Measurements from ENCODE around the gene ZNF628. TPM values are rescaled to one million over a fixed set of nuclear protein-coding genes. Genes with fewer than 3 reads are reported as not detected.
A peak's percentile ranks its signal among the peaks of the same experiment; 100 is the strongest.

ZNF628 gene
- total RNA-seq, 2 experiments from 2014 or later: 6.7 to 9.1 TPM

DNA sequence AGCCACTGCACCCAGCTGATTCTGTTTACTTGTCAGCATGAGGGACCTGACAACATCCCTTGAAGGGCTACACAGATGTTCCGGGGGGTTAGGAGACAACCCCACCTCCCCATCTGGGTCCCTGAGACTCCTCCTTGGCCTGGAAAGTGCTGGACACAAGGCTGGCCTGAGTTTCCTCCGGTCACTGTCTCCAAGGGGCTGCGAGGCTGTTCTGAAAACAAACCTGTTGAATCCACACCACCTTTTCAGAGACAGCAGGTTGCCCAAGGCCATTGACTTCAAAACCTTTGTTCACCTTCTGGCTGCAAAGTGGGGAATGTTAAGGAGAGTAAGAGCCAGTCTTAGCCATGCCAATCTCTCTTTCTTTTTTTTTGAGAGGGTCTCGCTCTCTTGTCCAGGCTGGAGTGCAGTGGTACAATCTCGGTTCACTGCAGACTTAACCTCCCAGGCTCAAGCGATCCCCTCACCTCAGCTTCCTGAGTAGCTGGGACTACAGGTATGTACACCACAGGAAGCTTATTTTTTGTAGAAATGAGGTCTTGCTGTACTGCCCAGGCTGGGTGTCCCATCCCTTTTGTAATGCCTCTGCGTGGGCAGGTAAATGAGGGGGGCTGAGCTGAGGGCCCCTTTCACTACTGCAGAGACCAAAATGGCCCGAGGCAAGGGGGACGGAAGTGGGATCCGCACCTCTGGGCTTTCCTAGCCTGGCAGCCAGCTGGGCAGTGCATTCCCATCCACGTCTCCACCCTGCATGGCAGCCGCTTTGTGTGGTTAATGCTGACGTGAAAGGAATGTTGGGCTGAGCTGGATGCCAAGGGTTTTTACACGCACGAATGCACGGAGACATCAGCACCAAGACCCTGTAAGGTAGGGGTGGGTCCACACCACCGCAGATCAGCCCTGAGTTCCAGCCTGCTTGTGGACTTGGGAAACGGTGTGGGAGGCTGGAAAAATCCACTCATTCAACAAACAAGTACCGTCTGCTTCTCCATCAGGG lies 1.9 kb upstream of the ZNF628 start:
- POLR2A ChIA-PET: interaction anchor here (1.3 to 1.7 kb wide), 2 partner anchors 29 to 67 kb away, joined by 3 to 4 read pairs; partner anchors contain the start of gene UBE2S
- CTCF ChIA-PET: interaction anchor here (0.7 to 2.7 kb wide), 2 partner anchors 10 to 29 kb away, joined by 3 to 14 read pairs; partner anchors contain the start of gene NAT14
- Mint-ChIP-seq H3K4me3 (no peak overlapping the region), H3K27me3 (no peaks in the 10 kb centered on the region), H3K9me3 (no peaks in the 10 kb centered on the region), H3K27ac (no peak overlapping the region), H3K4me1 (peaks cover 31% of the 10 kb centered on the region), H3K36me3 (ENCODE audit: low read depth) (no peaks in the 10 kb centered on the region)
- DNase-seq: no peak

DNA sequence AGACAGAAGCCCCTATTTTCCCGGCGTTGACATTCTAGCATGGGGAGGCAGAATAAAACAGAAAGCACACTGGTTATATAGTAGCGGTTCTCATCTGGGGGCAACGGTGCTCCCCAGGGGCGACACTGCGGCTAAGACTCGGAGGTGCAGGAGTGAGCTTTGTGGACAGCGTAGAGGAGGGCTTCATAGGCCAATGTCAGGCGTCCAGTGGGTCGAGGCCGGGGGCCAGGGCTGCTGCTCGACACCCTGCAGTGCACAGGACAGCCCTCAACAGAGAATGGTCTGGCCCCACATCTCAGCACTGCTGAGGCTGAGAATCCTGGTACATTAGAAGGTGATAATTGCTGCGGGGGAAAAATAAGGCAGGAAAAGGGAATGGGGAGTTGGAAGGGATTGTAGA lies 1.5 kb downstream of the ZNF628 start:
- peak overlapping the region; percentile 90 for H3K4me3 Mint-ChIP-seq
- peaks cover 36% of the 10 kb centered on the region for H3K4me1 Mint-ChIP-seq
- H3K27me3 Mint-ChIP-seq: no peaks in the 10 kb centered on the region
- H3K36me3 Mint-ChIP-seq (ENCODE audit: low read depth): peaks cover 3% of the 10 kb centered on the region
- POLR2A ChIA-PET: interaction anchor here (1.4 kb wide), 1 partner anchor 12 kb away, joined by 3 read pairs; no protein-coding TSS in a partner anchor
- H3K27ac Mint-ChIP-seq: no peak overlapping the region
- DNase-seq: no peak
- CTCF ChIA-PET: interaction anchor here (2.3 to 3.5 kb wide), 2 partner anchors 11 to 26 kb away, joined by 38 to 40 read pairs; no protein-coding TSS in a partner anchor
- no peaks in the 10 kb centered on the region for H3K9me3 Mint-ChIP-seq

DNA sequence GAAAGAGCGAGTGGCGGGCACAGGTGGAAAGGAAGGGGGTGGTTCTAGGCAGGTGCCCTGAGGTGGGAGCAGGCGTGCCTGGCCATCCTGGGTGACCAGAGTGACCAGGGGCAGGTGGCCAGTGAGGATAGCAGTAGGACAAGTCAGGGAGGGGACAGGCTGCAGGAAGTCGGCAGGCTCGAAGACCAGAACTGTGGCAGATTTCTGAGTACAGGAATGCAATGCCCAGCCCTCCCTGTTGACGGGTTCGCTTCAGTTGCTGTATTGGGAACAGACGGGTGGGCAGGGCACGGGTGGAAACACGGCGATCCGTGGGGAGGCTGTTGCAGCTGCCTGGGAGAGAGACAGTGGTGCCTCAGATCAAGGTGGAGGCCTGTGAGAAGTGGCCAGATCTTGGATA lies 1.9 kb downstream of the ZNF628 start:
- POLR2A ChIA-PET: no interaction called here
- H3K27ac Mint-ChIP-seq: no peak overlapping the region
- CTCF ChIA-PET: interaction anchor here (3.5 kb wide), 1 partner anchor 11 kb away, joined by 40 read pairs; no protein-coding TSS in a partner anchor
- H3K4me1 Mint-ChIP-seq: peaks cover 36% of the 10 kb centered on the region
- H3K27me3 Mint-ChIP-seq: no peaks in the 10 kb centered on the region
- no peaks in the 10 kb centered on the region for H3K9me3 Mint-ChIP-seq
- H3K4me3 Mint-ChIP-seq: peak overlapping the region; percentile 90
- DNase-seq: no peak
- H3K36me3 Mint-ChIP-seq (ENCODE audit: low read depth): peaks cover 3% of the 10 kb centered on the region

DNA sequence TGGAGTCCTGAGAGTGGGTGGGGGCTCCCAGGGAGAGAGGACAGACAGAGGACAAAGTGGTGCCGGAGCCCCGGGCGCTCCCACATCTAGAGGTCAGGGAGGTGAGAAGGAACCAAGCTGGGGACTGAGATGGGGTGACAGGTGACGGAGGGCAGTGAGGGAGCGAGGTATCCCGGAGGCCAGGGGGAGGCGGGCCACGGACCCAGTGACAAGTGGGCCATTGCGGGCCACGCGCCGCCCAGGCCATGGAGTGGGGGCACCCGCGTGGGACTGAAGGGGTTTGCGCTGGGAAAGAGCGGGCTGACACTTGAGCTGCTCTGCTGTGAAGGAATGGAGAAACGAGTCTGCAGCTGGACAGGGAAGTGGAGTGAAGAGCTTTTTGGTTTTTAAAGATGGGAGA lies 2.6 kb downstream of the ZNF628 start:
- ChIA-PET POLR2A (no interaction called here), CTCF (interaction anchor here (3.5 kb wide), 1 partner anchor 12 kb away, joined by 40 read pairs; no protein-coding TSS in a partner anchor)
- no peak overlapping the region for H3K27ac Mint-ChIP-seq
- no peaks in the 10 kb centered on the region for H3K27me3 Mint-ChIP-seq
- H3K36me3 Mint-ChIP-seq (ENCODE audit: low read depth): peaks cover 6% of the 10 kb centered on the region
- peaks cover 36% of the 10 kb centered on the region for H3K4me1 Mint-ChIP-seq
- H3K4me3 Mint-ChIP-seq: peak overlapping the region; percentile 56
- no peaks in the 10 kb centered on the region for H3K9me3 Mint-ChIP-seq
- DNase-seq: no peak

DNA sequence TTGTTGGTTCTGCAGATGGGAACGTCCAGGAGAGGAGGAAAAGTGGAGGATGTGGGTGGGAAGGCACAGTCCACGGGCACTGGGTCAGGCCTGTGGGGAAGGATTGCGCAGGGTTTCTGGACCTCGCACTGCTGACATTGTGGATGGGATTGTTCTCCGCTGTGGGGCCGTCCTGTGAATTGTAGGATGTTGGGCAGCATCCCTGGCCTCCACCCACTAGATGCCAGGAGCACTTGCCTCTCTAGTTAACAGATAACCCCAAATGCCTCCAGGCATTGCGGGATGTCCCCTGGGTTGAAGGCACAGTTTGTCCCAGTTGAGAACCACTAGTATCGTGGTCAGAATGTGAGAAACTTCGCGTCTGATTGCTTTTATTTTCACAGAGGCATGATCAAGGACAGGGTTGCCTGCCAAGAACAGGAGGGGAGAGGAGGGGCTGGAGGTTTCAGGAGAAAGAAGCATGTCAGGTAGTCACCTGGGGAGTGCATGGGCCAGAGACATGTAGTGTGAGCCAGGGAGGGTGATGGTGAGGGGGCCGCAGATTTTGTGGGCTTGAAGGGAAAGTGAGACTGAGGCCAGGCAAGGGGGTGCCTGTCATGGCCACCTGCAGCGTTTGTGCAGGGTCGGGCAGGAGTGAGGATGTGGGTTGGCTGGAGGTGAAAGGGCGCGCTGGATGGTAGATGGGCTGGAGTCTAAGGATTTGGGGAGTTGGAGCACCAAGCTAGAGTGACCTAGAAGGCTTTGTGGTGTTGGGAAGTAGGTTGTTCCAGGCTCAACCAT lies 3.2 kb downstream of the ZNF628 start:
- Mint-ChIP-seq H3K4me3 (no peak overlapping the region), H3K9me3 (no peaks in the 10 kb centered on the region), H3K27me3 (no peaks in the 10 kb centered on the region), H3K27ac (no peak overlapping the region), H3K4me1 (peaks cover 38% of the 10 kb centered on the region), H3K36me3 (ENCODE audit: low read depth) (peaks cover 6% of the 10 kb centered on the region)
- CTCF ChIA-PET: interaction anchor here (1.0 kb wide), 1 partner anchor 24 kb away, joined by 4 read pairs; no protein-coding TSS in a partner anchor
- no peak for DNase-seq
- POLR2A ChIA-PET: no interaction called here

DNA sequence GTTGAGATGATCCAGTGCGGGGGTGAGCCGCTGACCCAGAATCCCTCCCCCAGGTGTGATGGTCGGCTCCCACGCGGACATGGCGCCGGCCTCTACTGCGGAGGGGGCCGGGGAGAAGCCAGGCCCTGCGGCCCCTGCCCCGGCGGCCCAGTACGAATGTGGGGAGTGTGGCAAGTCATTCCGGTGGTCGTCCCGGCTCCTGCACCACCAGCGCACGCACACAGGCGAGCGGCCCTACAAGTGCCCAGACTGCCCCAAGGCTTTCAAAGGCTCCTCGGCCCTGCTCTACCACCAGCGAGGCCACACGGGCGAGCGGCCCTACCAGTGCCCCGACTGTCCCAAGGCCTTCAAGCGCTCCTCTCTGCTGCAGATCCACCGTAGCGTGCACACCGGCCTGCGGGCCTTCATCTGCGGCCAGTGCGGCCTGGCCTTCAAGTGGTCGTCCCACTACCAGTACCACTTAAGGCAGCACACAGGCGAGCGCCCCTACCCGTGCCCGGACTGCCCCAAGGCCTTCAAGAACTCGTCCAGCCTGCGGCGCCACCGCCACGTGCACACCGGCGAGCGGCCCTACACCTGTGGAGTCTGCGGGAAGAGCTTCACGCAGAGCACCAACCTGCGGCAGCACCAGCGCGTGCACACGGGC lies 4.9 kb downstream of the ZNF628 start:
- H3K27me3 Mint-ChIP-seq: no peaks in the 10 kb centered on the region
- H3K27ac Mint-ChIP-seq: no peak overlapping the region
- H3K4me1 Mint-ChIP-seq: peaks cover 33% of the 10 kb centered on the region
- H3K9me3 Mint-ChIP-seq: no peaks in the 10 kb centered on the region
- peaks cover 6% of the 10 kb centered on the region for H3K36me3 Mint-ChIP-seq (ENCODE audit: low read depth)
- no peak for DNase-seq
- no peak overlapping the region for H3K4me3 Mint-ChIP-seq
- POLR2A ChIA-PET: no interaction called here
- CTCF ChIA-PET: no interaction called here

DNA sequence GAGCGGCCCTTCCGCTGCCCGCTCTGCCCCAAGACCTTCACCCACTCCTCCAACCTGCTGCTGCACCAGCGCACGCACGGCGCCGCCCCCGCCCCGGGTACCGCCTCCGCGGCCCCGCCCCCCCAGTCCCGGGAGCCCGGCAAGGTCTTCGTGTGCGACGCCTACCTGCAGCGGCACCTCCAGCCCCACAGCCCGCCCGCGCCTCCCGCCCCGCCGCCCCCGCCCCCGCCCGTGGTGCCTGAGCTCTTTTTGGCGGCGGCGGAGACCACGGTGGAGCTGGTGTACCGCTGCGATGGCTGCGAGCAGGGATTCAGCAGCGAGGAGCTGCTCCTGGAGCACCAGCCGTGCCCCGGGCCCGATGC lies 5.4 kb downstream of the ZNF628 start:
- Mint-ChIP-seq H3K27ac (no peak overlapping the region), H3K4me1 (peaks cover 33% of the 10 kb centered on the region), H3K36me3 (ENCODE audit: low read depth) (peaks cover 6% of the 10 kb centered on the region), H3K9me3 (no peaks in the 10 kb centered on the region), H3K27me3 (no peaks in the 10 kb centered on the region), H3K4me3 (no peak overlapping the region)
- no peak for DNase-seq
- ChIA-PET POLR2A (no interaction called here), CTCF (no interaction called here)

DNA sequence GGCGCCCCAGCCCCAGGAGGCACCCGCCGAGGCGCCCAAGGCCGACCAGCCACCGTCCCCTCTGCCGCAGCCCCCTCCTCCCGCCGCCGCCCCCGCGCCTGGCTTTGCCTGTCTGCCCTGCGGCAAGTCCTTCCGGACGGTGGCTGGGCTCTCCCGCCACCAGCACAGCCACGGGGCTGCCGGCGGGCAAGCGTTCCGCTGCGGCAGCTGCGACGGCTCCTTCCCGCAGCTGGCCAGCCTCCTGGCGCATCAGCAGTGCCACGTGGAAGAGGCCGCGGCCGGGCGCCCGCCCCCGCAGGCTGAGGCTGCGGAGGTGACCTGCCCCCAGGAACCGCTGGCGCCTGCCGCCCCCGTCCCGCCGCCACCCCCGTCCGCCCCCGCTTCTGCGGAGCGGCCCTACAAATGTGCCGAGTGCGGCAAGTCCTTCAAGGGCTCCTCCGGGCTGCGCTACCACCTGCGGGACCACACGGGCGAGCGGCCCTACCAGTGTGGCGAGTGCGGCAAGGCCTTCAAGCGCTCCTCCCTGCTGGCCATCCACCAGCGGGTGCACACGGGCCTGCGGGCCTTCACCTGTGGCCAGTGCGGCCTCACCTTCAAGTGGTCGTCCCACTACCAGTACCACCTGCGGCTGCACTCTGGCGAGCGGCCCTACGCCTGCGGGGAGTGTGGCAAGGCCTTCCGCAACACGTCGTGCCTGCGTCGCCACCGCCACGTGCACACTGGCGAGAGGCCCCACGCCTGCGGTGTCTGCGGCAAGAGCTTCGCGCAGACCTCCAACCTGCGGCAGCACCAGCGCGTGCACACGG lies 5.9 kb downstream of the ZNF628 start:
- ChIA-PET CTCF (no interaction called here), POLR2A (interaction anchor here (0.7 kb wide), 1 partner anchor 20 kb away, joined by 3 read pairs; no protein-coding TSS in a partner anchor)
- H3K4me3 Mint-ChIP-seq: no peak overlapping the region
- H3K9me3 Mint-ChIP-seq: no peaks in the 10 kb centered on the region
- peaks cover 6% of the 10 kb centered on the region for H3K36me3 Mint-ChIP-seq (ENCODE audit: low read depth)
- no peak overlapping the region for H3K27ac Mint-ChIP-seq
- no peak for DNase-seq
- no peaks in the 10 kb centered on the region for H3K27me3 Mint-ChIP-seq
- H3K4me1 Mint-ChIP-seq: peaks cover 34% of the 10 kb centered on the region

DNA sequence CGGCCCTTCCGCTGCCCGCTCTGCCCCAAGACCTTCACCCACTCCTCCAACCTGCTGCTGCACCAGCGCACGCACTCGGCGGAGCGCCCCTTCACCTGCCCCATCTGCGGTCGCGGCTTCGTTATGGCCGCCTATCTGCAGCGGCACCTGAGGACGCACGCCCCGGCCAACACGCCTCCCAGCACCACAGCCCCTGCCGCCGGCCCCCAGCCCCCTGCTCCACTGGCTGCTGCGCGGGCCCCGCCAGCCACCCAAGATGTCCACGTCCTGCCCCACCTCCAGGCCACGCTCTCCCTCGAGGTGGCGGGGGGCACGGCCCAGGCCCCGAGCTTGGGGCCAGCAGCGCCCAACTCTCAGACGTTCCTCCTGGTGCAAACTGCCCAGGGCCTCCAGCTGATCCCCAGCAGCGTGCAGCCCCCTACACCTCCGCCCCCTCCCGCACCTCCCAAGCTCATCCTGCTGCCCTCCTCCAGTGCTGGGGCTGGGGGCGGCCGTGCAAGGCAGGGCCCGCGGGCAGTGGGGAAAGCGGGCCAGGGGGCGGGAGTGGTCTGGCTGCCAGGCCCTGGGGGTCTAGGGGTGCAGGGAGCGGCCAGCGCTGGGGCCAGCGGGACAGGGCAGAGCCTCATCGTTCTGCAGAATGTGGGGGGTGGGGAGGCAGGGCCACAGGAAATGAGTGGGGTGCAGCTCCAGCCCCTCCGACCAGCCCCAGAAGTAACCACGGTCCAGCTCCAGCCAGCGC lies 6.7 kb downstream of the ZNF628 start:
- Mint-ChIP-seq H3K4me3 (no peak overlapping the region), H3K27me3 (no peaks in the 10 kb centered on the region), H3K36me3 (ENCODE audit: low read depth) (peaks cover 6% of the 10 kb centered on the region), H3K27ac (no peak overlapping the region), H3K4me1 (peaks cover 31% of the 10 kb centered on the region), H3K9me3 (no peaks in the 10 kb centered on the region)
- CTCF ChIA-PET: no interaction called here
- POLR2A ChIA-PET: interaction anchor here (0.7 kb wide), 1 partner anchor 21 kb away, joined by 3 read pairs; no protein-coding TSS in a partner anchor
- no peak for DNase-seq

DNA sequence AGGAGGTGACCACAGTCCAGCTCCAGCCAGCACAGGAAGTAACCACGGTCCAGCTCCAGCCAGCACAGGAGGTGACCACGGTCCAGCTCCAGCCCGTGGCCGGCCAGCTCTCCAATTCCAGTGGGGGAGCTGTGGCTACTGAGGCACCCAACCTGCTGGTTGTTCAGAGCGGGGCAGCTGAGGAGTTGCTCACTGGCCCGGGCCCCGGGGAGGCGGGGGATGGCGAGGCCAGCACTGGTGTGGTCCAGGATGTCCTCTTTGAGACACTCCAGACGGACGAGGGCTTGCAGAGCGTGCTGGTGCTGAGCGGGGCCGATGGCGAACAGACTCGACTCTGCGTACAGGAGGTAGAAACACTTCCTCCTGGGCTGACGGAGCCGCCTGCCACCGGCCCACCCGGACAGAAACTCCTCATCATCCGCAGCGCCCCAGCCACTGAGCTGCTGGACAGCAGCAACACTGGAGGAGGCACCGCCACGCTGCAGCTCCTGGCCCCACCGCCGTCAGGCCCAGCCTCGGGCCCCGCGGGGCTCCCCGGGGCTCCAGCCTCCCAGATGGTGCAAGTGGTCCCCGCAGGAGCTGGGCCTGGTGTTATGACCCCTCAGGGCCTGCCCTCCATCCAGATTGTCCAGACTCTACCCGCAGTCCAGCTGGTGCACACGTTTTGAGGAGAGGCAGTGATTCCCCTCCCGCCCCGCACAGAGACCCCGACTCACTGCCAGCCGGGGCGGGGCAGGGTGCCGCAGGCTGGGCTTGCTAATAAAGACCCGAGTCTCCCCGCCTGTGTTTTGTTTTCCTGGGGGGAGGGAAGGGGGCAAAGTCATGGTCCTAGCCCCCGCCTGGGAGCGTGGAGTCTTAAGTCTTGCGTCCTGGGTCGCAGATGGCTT lies 7.5 kb downstream of the ZNF628 start:
- CTCF ChIA-PET: interaction anchor here (1.6 kb wide), 1 partner anchor 16 kb away, joined by 8 read pairs; no protein-coding TSS in a partner anchor
- Mint-ChIP-seq H3K4me3 (peak overlapping the region; percentile 73), H3K9me3 (no peaks in the 10 kb centered on the region), H3K4me1 (peaks cover 23% of the 10 kb centered on the region), H3K36me3 (ENCODE audit: low read depth) (peaks cover 6% of the 10 kb centered on the region), H3K27me3 (no peaks in the 10 kb centered on the region), H3K27ac (no peak overlapping the region)
- POLR2A ChIA-PET: interaction anchor here (1.4 to 2.0 kb wide), 3 partner anchors 10 to 145 kb away, joined by 4 to 6 read pairs (median 5); partner anchors contain the start of gene KMT5C
- no peak for DNase-seq
